Mononuclear cell (primary cell): ENCODE measurements around the gene C1orf198. TPM values are rescaled to one million over a fixed set of nuclear protein-coding genes. Genes with fewer than 3 reads are reported as not detected.
A peak's percentile ranks its signal among the peaks of the same experiment; 100 is the strongest.

ENCODE experiments used
- H3K27me3 ChIP-seq: 2 replicates; pipeline ENCODE4 v1.6.0; 2011; ENCODE audit warnings: low read length, control low read depth; ENCODE audit not compliant: insufficient read depth
- H3K4me1 ChIP-seq: 2 replicates; pipeline ENCODE4 v1.5.1; 2011; ENCODE audit warnings: mild to moderate bottlenecking, low read length, control low read depth; ENCODE audit not compliant: insufficient read depth
- H3K4me3 ChIP-seq: 2 replicates; pipeline ENCODE4 v1.5.1; 2011; ENCODE audit warnings: mild to moderate bottlenecking, low read length, moderate library complexity
- H3K9me3 ChIP-seq: 2 replicates; pipeline ENCODE4 v1.5.1; 2011; ENCODE audit warnings: low read depth, mild to moderate bottlenecking, control low read depth, low read length
- total RNA-seq: library from RNA; depleted of rRNA; stranded (reverse); fragments of >200 nt; gene quantifications from one replicate; pipeline ENCODE4 v1.2.3, GENCODE V29; 2012

C1orf198 gene
- total RNA-seq: 9.7 TPM

- Histone ChIP-seq H3K4me3 (peak within 1 kb of the TSS; percentile 77), H3K4me1 (peaks cover 16% of the 10 kb centered on the region), H3K27me3 (peaks cover 41% of the 10 kb centered on the region), H3K9me3 (no peaks in the 10 kb centered on the region)
These were observed at the start of gene C1orf198 for GRCh38 chr1:230867903-230868735. C1orf198 (minus strand) TSS chr1:230868521; CDS start chr1:230868512, 9 bp downstream.

GRCh38 chr1:230917284-230918135 is 49.2 kb upstream of the C1orf198 start:
- no peaks in the 10 kb centered on the region for H3K4me1 ChIP-seq
- no peaks in the 10 kb centered on the region for H3K9me3 ChIP-seq
- H3K4me3 ChIP-seq: no peak overlapping the region
- no peaks in the 10 kb centered on the region for H3K27me3 ChIP-seq

- Histone ChIP-seq H3K4me3 (no peak overlapping the region), H3K9me3 (no peaks in the 10 kb centered on the region), H3K27me3 (no peaks in the 10 kb centered on the region), H3K4me1 (no peaks in the 10 kb centered on the region)
These were observed 48.4 kb upstream of the C1orf198 start for GRCh38 chr1:230916587-230917283.

GRCh38 chr1:230915078-230915477 is 46.8 kb upstream of the C1orf198 start:
- Histone ChIP-seq H3K9me3 (no peaks in the 10 kb centered on the region), H3K4me3 (no peak overlapping the region), H3K4me1 (no peaks in the 10 kb centered on the region), H3K27me3 (no peaks in the 10 kb centered on the region)

GRCh38 chr1:230913496-230913895 is 45.2 kb upstream of the C1orf198 start:
- H3K4me1 ChIP-seq: no peaks in the 10 kb centered on the region
- no peaks in the 10 kb centered on the region for H3K9me3 ChIP-seq
- no peak overlapping the region for H3K4me3 ChIP-seq
- no peaks in the 10 kb centered on the region for H3K27me3 ChIP-seq

- Histone ChIP-seq H3K4me3 (no peak overlapping the region), H3K9me3 (no peaks in the 10 kb centered on the region), H3K27me3 (no peaks in the 10 kb centered on the region), H3K4me1 (no peaks in the 10 kb centered on the region)
These were observed 42.4 kb upstream of the C1orf198 start for GRCh38 chr1:230910755-230911117.

- Histone ChIP-seq H3K27me3 (no peaks in the 10 kb centered on the region), H3K4me1 (no peaks in the 10 kb centered on the region), H3K9me3 (no peaks in the 10 kb centered on the region), H3K4me3 (no peak overlapping the region)
These were observed 41.8 kb upstream of the C1orf198 start for GRCh38 chr1:230909974-230910754.

GRCh38 chr1:230907472-230908205 is 39.3 kb upstream of the C1orf198 start:
- no peaks in the 10 kb centered on the region for H3K4me1 ChIP-seq
- no peaks in the 10 kb centered on the region for H3K27me3 ChIP-seq
- no peak overlapping the region for H3K4me3 ChIP-seq
- no peaks in the 10 kb centered on the region for H3K9me3 ChIP-seq

- H3K27me3 ChIP-seq: no peaks in the 10 kb centered on the region
- no peaks in the 10 kb centered on the region for H3K9me3 ChIP-seq
- H3K4me1 ChIP-seq: no peaks in the 10 kb centered on the region
- no peak overlapping the region for H3K4me3 ChIP-seq
These were observed 37.9 kb upstream of the C1orf198 start for GRCh38 chr1:230906226-230906625.

GRCh38 chr1:230905733-230906132 is 37.4 kb upstream of the C1orf198 start:
- no peaks in the 10 kb centered on the region for H3K4me1 ChIP-seq
- no peaks in the 10 kb centered on the region for H3K9me3 ChIP-seq
- no peaks in the 10 kb centered on the region for H3K27me3 ChIP-seq
- no peak overlapping the region for H3K4me3 ChIP-seq

GRCh38 chr1:230902349-230902923 is 34.1 kb upstream of the C1orf198 start:
- Histone ChIP-seq H3K4me3 (no peak overlapping the region), H3K27me3 (no peaks in the 10 kb centered on the region), H3K9me3 (no peaks in the 10 kb centered on the region), H3K4me1 (no peaks in the 10 kb centered on the region)

GRCh38 chr1:230901671-230902070 is 33.4 kb upstream of the C1orf198 start:
- H3K4me1 ChIP-seq: no peaks in the 10 kb centered on the region
- H3K4me3 ChIP-seq: no peak overlapping the region
- H3K9me3 ChIP-seq: no peaks in the 10 kb centered on the region
- H3K27me3 ChIP-seq: no peaks in the 10 kb centered on the region

GRCh38 chr1:230900984-230901383 is 32.7 kb upstream of the C1orf198 start:
- H3K4me3 ChIP-seq: no peak overlapping the region
- no peaks in the 10 kb centered on the region for H3K9me3 ChIP-seq
- H3K27me3 ChIP-seq: no peaks in the 10 kb centered on the region
- no peaks in the 10 kb centered on the region for H3K4me1 ChIP-seq

- H3K27me3 ChIP-seq: no peaks in the 10 kb centered on the region
These were observed 31.5 kb upstream of the C1orf198 start for GRCh38 chr1:230899841-230900251.

More at GRCh38 chr1:230899841-230900251, 31.5 kb upstream of the C1orf198 start:
- Histone ChIP-seq H3K4me1 (no peaks in the 10 kb centered on the region), H3K4me3 (no peak overlapping the region), H3K9me3 (no peaks in the 10 kb centered on the region)
